ENCODE measurements around the gene HID1. TPM values are rescaled to one million over a fixed set of nuclear protein-coding genes. Genes with fewer than 3 reads are reported as not detected.
"Not testable (repeated sequence)": the region's sequence is repeated elsewhere in the genome, so short reads cannot be mapped to it uniquely, and the experiment has no call there.

Gene HID1
- total RNA-seq, 4 donors from 2014 or later = 80.0 to 148 (median 124) TPM

- no peak for DNase-seq
- no peak for TF ChIP-seq CTCF (IDR thresholded peaks at IDR 0.05)
- TF ChIP-seq POLR2A (IDR thresholded peaks at IDR 0.05) = no peak
- Histone ChIP-seq H3K36me3 (no peaks in the 10 kb centered on the region), H3K27ac (peak overlapping the region in 1 of 4 donors; percentile 84), H3K4me3 (no peak overlapping the region), H3K4me1 (peaks cover 2 to 30% (median 10%) of the 10 kb centered on the region in 4 donors), H3K27me3 (no peaks in the 10 kb centered on the region), H3K9me3 (no peaks in the 10 kb centered on the region)
Observed at GRCh38 chr17:74970395-74970794, 2.2 kb downstream of the HID1 start.

GRCh38 chr17:74969501-74969900 lies 3.1 kb downstream of the HID1 start:
- not testable (repeated sequence) for H3K9me3 ChIP-seq, DNase-seq, H3K27me3 ChIP-seq, H3K27ac ChIP-seq, H3K4me3 ChIP-seq, H3K36me3 ChIP-seq
- H3K4me1 ChIP-seq = peaks cover 2 to 30% (median 10%) of the 10 kb centered on the region in 4 donors

GRCh38 chr17:74968361-74968780 lies 4.2 kb downstream of the HID1 start:
- Histone ChIP-seq H3K36me3 (no peaks in the 10 kb centered on the region), H3K4me1 (peaks cover 2 to 30% (median 10%) of the 10 kb centered on the region in 4 donors), H3K4me3 (no peak overlapping the region), H3K9me3 (no peaks in the 10 kb centered on the region), H3K27me3 (no peaks in the 10 kb centered on the region), H3K27ac (peak overlapping the region in 1 of 4 donors; percentile 46)
- peak in 2 of 3 donors; percentile 58 to 70 for DNase-seq
- TF ChIP-seq CTCF (IDR thresholded peaks at IDR 0.05) (no peak), POLR2A (IDR thresholded peaks at IDR 0.05) (no peak)

- Histone ChIP-seq H3K4me1 (peaks cover 0 to 15% (median 4%) of the 10 kb centered on the region in 4 donors), H3K27ac (no peak overlapping the region), H3K27me3 (no peaks in the 10 kb centered on the region), H3K4me3 (no peak overlapping the region), H3K9me3 (no peaks in the 10 kb centered on the region), H3K36me3 (no peaks in the 10 kb centered on the region)
- TF ChIP-seq CTCF (IDR thresholded peaks at IDR 0.05) (no peak), POLR2A (IDR thresholded peaks at IDR 0.05) (no peak)
- DNase-seq = no peak
Observed at GRCh38 chr17:74964988-74965622, 7.5 kb downstream of the HID1 start.

- Histone ChIP-seq H3K9me3 (no peaks in the 10 kb centered on the region), H3K36me3 (no peaks in the 10 kb centered on the region), H3K4me1 (peaks cover 0 to 15% (median 4%) of the 10 kb centered on the region in 4 donors), H3K27me3 (no peaks in the 10 kb centered on the region), H3K4me3 (no peak overlapping the region), H3K27ac (no peak overlapping the region)
- no peak for DNase-seq
- TF ChIP-seq POLR2A (IDR thresholded peaks at IDR 0.05) (no peak), CTCF (IDR thresholded peaks at IDR 0.05) (no peak)
Observed at GRCh38 chr17:74964246-74964761, 8.3 kb downstream of the HID1 start.

GRCh38 chr17:74963656-74964055 lies 8.9 kb downstream of the HID1 start:
- no peaks in the 10 kb centered on the region for H3K36me3 ChIP-seq
- no peak for DNase-seq
- TF ChIP-seq CTCF (IDR thresholded peaks at IDR 0.05) = no peak
- no peak for TF ChIP-seq POLR2A (IDR thresholded peaks at IDR 0.05)

More at GRCh38 chr17:74963656-74964055, 8.9 kb downstream of the HID1 start:
- Histone ChIP-seq H3K9me3 (no peaks in the 10 kb centered on the region), H3K4me3 (no peak overlapping the region), H3K27ac (no peak overlapping the region), H3K4me1 (peaks cover 0 to 8% (median 4%) of the 10 kb centered on the region in 4 donors), H3K27me3 (no peaks in the 10 kb centered on the region)
